ENCODE results near the gene KLK7. TPM values are rescaled to one million over a fixed set of nuclear protein-coding genes. Genes with fewer than 3 reads are reported as not detected.

KLK7 gene
- total RNA-seq, 4 donors from 2014 or later = 0.31 to 16.7 TPM; not detected in 2

DNA sequence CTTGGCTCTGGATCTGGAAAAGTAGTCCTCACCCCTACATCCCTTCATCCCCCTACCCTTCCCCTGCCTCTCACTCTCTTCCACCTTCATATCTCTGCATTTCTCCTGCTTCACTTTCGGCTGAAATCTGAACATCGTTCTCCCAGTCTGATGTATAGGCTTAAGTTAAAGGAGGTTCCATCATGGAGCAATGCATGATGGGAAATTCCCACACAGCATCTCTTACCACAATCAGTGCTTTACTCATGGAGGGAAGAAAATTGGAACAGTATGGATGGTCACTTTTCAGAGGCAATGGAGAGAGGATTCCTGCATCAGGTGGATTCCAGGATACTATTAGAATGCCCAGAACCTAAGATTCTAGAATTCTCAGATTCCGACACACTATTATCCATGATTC, 23.8 kb upstream of the KLK7 start:
- Histone ChIP-seq H3K27ac (no peak overlapping the region), H3K4me3 (no peak overlapping the region), H3K4me1 (no peaks in the 10 kb centered on the region), H3K9me3 (no peaks in the 10 kb centered on the region), H3K36me3 (no peaks in the 10 kb centered on the region), H3K27me3 (peaks cover 87% of the 10 kb centered on the region)
- no peak for ATAC-seq
- no peak for TF ChIP-seq POLR2AphosphoS5 (IDR thresholded peaks at IDR 0.05)
- TF ChIP-seq, protein P1, sequence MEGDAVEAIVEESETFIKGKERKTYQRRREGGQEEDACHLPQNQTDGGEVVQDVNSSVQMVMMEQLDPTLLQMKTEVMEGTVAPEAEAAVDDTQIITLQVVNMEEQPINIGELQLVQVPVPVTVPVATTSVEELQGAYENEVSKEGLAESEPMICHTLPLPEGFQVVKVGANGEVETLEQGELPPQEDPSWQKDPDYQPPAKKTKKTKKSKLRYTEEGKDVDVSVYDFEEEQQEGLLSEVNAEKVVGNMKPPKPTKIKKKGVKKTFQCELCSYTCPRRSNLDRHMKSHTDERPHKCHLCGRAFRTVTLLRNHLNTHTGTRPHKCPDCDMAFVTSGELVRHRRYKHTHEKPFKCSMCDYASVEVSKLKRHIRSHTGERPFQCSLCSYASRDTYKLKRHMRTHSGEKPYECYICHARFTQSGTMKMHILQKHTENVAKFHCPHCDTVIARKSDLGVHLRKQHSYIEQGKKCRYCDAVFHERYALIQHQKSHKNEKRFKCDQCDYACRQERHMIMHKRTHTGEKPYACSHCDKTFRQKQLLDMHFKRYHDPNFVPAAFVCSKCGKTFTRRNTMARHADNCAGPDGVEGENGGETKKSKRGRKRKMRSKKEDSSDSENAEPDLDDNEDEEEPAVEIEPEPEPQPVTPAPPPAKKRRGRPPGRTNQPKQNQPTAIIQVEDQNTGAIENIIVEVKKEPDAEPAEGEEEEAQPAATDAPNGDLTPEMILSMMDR (IDR thresholded peaks at IDR 0.05) = no peak
- TF ChIP-seq EP300 (IDR thresholded peaks at IDR 0.05) = no peak
- TF ChIP-seq POLR2A (IDR thresholded peaks at IDR 0.05) = no peak
- 76 to 100% methylated on average over 1 to 3 of the region's 3 CpGs for WGBS, 2 donors (ENCODE audit: low coverage in 1 of 2)

DNA sequence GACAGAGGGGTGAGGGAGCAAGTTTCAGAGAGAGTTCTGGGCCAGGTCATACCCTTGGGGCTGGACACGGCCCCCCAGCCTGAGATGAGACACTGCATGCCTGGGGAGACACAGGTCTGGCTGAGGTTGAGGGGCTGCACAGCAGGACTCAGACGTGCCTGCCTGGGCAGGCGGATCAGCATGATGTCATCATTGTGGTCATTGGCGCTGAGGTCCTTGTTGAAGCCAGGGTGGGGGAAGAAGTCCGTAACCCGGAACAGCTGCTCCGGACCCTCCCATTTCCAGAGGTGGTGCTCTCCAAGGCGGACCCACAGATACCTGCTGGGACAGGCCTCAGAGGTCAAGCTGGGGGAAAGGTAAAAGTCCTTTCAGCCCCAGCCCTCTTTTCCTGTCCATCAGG, 22.7 kb upstream of the KLK7 start:
- 28% methylated on average over 2 of the region's 8 CpGs; no CpG with 5 or more reads in 1 of the 2 donors for WGBS, 2 donors (ENCODE audit: low coverage in 1 of 2)
- Histone ChIP-seq H3K9me3 (no peaks in the 10 kb centered on the region), H3K4me1 (no peaks in the 10 kb centered on the region), H3K27me3 (peaks cover 90% of the 10 kb centered on the region), H3K4me3 (no peak overlapping the region), H3K27ac (no peak overlapping the region), H3K36me3 (no peaks in the 10 kb centered on the region)
- no peak for TF ChIP-seq POLR2A (IDR thresholded peaks at IDR 0.05)
- no peak for TF ChIP-seq POLR2AphosphoS5 (IDR thresholded peaks at IDR 0.05)
- no peak for TF ChIP-seq EP300 (IDR thresholded peaks at IDR 0.05)
- TF ChIP-seq, protein P1 (IDR thresholded peaks at IDR 0.05) = no peak
- ATAC-seq = no peak

DNA sequence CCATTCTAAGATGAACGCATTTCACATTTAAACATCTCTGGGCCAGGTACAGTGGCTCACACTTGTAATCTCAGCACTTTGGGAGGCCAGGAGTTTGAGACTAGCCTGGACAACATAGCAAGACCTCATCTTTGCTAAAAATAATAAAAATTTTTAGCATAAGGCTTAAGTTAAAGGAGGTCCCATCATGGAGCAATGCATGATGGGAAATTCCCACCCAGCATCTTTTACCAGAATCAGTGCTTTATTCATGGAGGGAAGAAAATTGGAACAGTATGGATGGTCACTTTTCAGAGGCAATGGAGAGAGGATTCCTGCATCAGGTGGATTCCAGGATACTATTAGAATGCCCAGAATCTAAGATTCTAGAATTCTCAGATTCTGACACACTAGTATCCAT, 21.5 kb upstream of the KLK7 start:
- TF ChIP-seq, protein P1 (IDR thresholded peaks at IDR 0.05) = no peak
- no peak for TF ChIP-seq EP300 (IDR thresholded peaks at IDR 0.05)
- no peak for TF ChIP-seq POLR2AphosphoS5 (IDR thresholded peaks at IDR 0.05)
- TF ChIP-seq POLR2A (IDR thresholded peaks at IDR 0.05) = no peak
- WGBS, 2 donors (ENCODE audit: low coverage in 1 of 2) = 71 to 78% methylated on average over 1 of the region's 1 CpG
- Histone ChIP-seq H3K27ac (no peak overlapping the region), H3K36me3 (no peaks in the 10 kb centered on the region), H3K9me3 (no peaks in the 10 kb centered on the region), H3K27me3 (peaks cover 90% of the 10 kb centered on the region), H3K4me3 (no peak overlapping the region), H3K4me1 (no peaks in the 10 kb centered on the region)
- ATAC-seq = no peak

DNA sequence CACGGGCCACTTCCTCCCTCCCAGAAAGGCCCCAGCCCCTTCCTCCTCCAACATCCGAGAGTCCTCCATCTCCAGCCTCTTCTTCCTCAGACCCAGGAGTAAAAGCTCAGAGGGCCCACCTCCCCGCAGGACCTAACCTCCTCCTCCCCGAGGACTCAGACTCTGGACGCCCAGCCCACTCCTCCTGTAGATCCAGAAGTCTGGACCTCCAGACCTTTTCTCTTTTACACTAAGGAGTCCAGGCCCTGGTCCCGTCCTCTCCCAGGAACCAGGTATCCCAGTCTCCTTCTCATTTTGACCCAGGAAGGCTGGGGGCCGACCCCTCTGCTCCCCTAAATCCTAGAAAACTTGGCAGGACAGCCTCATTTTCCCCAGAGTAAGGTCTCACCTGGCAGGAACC, 19.6 kb upstream of the KLK7 start:
- Histone ChIP-seq H3K27ac (no peak overlapping the region), H3K27me3 (peaks cover 87% of the 10 kb centered on the region), H3K9me3 (no peaks in the 10 kb centered on the region), H3K4me1 (no peaks in the 10 kb centered on the region), H3K4me3 (no peak overlapping the region), H3K36me3 (no peaks in the 10 kb centered on the region)
- ATAC-seq = no peak
- 78% methylated on average over 5 of the region's 7 CpGs; no CpG with 5 or more reads in 1 of the 2 donors for WGBS, 2 donors (ENCODE audit: low coverage in 1 of 2)
- TF ChIP-seq, protein P1 (IDR thresholded peaks at IDR 0.05) = no peak
- no peak for TF ChIP-seq POLR2AphosphoS5 (IDR thresholded peaks at IDR 0.05)

DNA sequence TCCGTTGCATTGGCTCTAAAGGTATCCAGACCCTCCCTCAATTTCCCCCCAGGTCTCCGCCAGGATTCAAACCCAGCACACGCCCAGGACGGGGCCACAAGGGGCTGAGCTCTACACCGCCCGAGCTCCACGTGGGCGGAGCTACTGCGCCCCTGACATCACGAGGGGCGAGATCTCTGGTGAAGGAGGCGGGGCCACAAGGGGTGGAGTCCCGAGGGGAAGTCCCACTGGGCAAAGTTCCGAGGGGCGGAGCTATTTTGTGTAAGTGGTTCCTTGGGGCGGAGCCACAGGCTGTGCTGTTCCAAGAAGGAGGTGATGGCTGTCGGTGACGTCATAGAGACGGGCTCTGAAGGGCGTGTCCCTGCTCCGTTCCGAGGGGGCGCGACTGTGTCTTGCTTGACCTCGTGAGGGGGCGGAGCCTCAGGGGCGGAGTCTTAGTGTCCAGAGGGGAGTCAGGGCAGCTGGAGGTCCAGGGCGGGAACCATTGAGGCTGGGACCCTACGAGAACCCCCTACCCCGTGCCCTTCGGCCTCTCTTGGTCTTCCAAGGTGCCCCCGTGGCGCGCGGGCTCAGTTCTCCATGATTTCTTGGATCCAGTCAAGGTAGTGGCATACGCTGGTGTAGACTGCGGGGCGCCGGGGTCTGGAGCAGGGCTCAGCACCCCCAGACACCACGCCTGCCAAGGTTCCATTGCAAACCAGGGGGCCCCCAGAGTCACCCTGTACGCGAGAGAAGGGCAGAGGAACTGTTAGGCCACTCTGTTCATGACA, 19.0 kb upstream of the KLK7 start:
- Histone ChIP-seq H3K27ac (no peak overlapping the region), H3K4me1 (no peaks in the 10 kb centered on the region), H3K9me3 (no peaks in the 10 kb centered on the region), H3K27me3 (peaks cover 88% of the 10 kb centered on the region), H3K4me3 (no peak overlapping the region), H3K36me3 (no peaks in the 10 kb centered on the region)
- WGBS, 2 donors (ENCODE audit: low coverage in 1 of 2) = 28 to 79% methylated on average over 6 to 8 of the region's 42 CpGs
- TF ChIP-seq POLR2A (IDR thresholded peaks at IDR 0.05) = no peak
- TF ChIP-seq EP300 (IDR thresholded peaks at IDR 0.05) = no peak
- TF ChIP-seq POLR2AphosphoS5 (IDR thresholded peaks at IDR 0.05) = no peak
- ATAC-seq = peak; percentile 25

All from gastroesophageal sphincter (tissue), 4 donors.